ENCODE results near the gene TTC6. TPM values are rescaled to one million over a fixed set of nuclear protein-coding genes. Genes with fewer than 3 reads are reported as not detected.

The TTC6 gene
- total and polyA plus RNA-seq, 12 donors = 0.72 TPM; not detected in 11

DNA sequence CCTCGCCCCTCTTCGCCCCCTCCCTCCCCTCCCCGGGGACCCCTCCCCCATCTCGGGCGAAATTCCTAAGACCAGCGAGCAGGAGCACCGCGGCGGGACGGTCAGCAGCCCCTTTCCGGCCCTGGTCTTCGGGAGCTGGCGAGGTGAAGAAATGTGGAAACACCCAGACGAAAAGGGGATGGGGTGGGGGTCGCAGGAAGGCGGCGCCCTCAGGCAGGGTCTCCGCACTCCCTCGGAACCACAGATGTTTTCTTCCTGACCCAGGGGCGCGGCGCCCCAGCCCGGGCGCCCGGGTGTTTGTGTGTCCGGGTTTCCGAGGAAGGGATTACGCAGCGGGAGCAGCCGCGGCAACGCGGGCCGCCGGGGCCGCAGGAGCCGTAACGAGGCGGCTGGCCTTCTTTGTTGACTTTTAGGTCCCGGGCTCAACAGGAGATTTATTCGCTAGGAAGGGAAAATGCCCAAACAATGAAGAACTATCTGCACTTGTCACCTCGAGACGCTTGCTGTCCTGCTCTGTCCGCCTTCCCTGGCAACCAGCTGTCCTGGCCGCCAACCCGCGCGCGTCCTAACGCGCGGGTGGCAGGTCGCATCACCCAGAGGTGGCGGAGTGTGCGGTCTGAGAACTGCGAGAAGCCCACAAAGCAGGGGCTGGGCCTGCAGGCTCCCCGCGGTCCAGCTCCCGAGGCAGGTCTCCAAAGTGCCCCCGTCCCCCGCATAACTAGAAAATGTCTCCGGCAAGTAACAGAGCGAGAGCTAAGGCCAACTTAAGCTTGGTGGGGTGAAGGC, 7.4 kb upstream of the TTC6 start:
- DNase-seq = no peak
- peaks cover 0 to 7% of the 10 kb centered on the region in 2 donors for H3K4me1 ChIP-seq (replicated peaks in 1 of 2)
- WGBS, 4 donors = 8 to 13% (median 10%) methylated on average over 28 to 63 of the region's 63 CpGs
- intact Hi-C loops (cut with DNase I) = no loop called here
- peaks cover 97% of the 10 kb centered on the region for H3K27me3 ChIP-seq
- peaks cover 0 to 6% (median 0%) of the 10 kb centered on the region in 3 donors for H3K9me3 ChIP-seq (replicated peaks in 1 of 3)
- no peaks in the 10 kb centered on the region for H3K36me3 ChIP-seq (replicated peaks in 1 of 2)
- no peak for TF ChIP-seq CTCF (IDR thresholded peaks at IDR 0.05)
- TF ChIP-seq POLR2A (IDR thresholded peaks at IDR 0.05) = no peak
- no peak overlapping the region for H3K27ac ChIP-seq
- no peak overlapping the region for H3K4me3 ChIP-seq

DNA sequence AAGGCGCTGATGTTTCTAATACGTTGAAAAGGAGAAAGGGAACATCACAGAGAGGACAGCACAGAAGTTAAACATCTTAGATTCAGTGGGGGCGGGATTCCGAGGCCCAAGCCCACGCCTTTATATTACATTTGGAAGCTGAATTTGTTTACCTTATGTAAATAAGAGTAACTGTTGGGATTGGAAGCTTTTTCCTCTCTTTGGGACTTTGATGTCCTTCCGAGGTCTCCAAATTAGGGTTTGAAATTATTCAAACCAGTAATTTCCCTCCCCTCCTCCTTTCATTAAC, 6.8 kb upstream of the TTC6 start:
- intact Hi-C loops (cut with DNase I) = no loop called here
- WGBS, 4 donors = 25 to 51% (median 31%) methylated on average over 6 of the region's 6 CpGs
- DNase-seq = no peak
- no peak overlapping the region for H3K27ac ChIP-seq
- no peaks in the 10 kb centered on the region for H3K36me3 ChIP-seq (replicated peaks in 1 of 2)
- peaks cover 0 to 6% (median 0%) of the 10 kb centered on the region in 3 donors for H3K9me3 ChIP-seq (replicated peaks in 1 of 3)
- peaks cover 98% of the 10 kb centered on the region for H3K27me3 ChIP-seq
- TF ChIP-seq POLR2A (IDR thresholded peaks at IDR 0.05) (no peak), CTCF (IDR thresholded peaks at IDR 0.05) (no peak)
- H3K4me3 ChIP-seq = no peak overlapping the region
- H3K4me1 ChIP-seq (replicated peaks in 1 of 2) = peaks cover 0 to 5% of the 10 kb centered on the region in 2 donors

DNA sequence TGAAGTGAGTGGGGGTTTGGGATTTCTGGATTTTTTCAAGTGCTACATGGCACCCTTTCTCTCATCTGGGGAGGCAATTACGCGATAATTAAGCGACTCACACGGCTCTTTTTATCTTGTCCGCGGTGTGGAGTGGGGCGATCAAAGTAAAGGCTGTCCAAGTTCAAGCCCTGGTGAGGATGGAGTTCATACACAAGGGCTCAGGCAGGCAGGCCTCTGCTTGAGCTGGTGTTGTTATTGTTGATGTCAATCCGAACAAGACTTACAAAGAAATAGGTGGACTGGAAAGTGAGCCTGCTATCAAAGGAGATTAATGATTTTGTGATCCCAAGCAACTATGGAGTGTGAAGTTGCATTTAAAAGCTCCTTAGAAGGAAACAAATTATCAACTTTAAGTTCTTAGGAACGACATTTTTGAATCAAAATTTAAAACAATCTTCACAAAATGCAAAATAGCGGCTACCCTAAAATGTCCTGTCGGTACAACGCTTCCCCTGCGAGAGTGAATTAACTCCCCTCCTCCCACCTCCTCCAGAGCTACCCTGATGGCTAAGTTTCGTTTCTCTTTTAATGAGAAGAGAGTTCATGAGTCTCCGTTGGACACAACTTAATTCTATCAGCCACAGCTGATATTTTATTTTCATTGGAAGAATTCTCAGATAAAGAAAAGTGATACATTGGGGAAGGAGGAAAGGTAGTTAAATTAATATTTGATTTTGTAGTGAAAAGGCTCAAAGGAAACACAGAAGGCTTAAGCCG, 6.3 kb upstream of the TTC6 start:
- peaks cover 97% of the 10 kb centered on the region for H3K27me3 ChIP-seq
- DNase-seq = no peak
- H3K4me3 ChIP-seq = no peak overlapping the region
- H3K27ac ChIP-seq = no peak overlapping the region
- H3K4me1 ChIP-seq (replicated peaks in 1 of 2) = no peaks in the 10 kb centered on the region
- intact Hi-C loops (cut with DNase I) = no loop called here
- H3K36me3 ChIP-seq (replicated peaks in 1 of 2) = no peaks in the 10 kb centered on the region
- 21 to 25% (median 23%) methylated on average over 16 of the region's 16 CpGs for WGBS, 4 donors
- peaks cover 0 to 6% (median 0%) of the 10 kb centered on the region in 3 donors for H3K9me3 ChIP-seq (replicated peaks in 1 of 3)
- TF ChIP-seq POLR2A (IDR thresholded peaks at IDR 0.05) (no peak), CTCF (IDR thresholded peaks at IDR 0.05) (no peak)

DNA sequence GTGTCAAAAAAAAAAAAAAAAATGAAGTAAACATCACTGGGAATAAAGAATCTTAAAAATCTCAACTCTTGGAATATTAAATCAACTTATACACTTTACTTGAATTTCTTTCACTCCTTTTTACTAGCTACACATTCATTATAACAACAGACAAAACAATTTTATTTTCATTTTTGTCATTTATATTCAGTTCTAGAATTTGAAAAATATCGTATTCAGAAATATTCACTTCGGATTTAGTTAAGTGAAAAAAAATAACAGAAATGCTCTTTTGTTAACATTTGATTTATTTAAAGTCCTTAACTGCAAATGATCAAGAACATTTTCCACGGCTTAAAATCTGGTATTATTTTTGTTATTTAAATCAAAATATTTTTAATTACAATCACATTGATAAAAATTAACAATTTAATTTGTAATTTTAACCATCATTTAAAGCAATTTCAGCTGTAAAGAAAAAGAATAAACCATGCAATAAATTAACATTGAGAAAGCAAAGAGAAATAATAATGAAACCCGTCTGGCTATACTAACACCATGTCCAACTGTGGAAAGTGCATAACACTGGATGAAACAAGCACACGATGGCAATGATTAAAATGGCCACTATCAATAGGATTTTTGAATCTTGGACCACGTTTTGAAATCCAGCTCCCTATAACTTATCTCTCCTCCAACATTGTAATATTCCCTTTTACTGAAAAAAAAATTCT, 5.6 kb upstream of the TTC6 start:
- no peak for TF ChIP-seq POLR2A (IDR thresholded peaks at IDR 0.05)
- TF ChIP-seq CTCF (IDR thresholded peaks at IDR 0.05) = no peak
- 23 to 30% (median 26%) methylated on average over 6 of the region's 6 CpGs for WGBS, 4 donors
- no peak for DNase-seq
- H3K4me1 ChIP-seq (replicated peaks in 1 of 2) = no peaks in the 10 kb centered on the region
- peaks cover 89% of the 10 kb centered on the region for H3K27me3 ChIP-seq
- H3K27ac ChIP-seq = no peak overlapping the region
- H3K36me3 ChIP-seq (replicated peaks in 1 of 2) = no peaks in the 10 kb centered on the region
- H3K9me3 ChIP-seq (replicated peaks in 1 of 3) = peaks cover 0 to 6% (median 0%) of the 10 kb centered on the region in 3 donors
- intact Hi-C loops (cut with DNase I) = loop anchor here (5.0 to 10.0 kb wide), 2 partner anchors 343 to 345 kb away; no protein-coding TSS in a partner anchor
- no peak overlapping the region for H3K4me3 ChIP-seq
